A549 (cell line): ENCODE data around the gene BAK1. TPM values are rescaled to one million over a fixed set of nuclear protein-coding genes. Genes with fewer than 3 reads are reported as not detected.
"Not testable (repeated sequence)": the region's sequence is repeated elsewhere in the genome, so short reads cannot be mapped to it uniquely, and the experiment has no call there.

ENCODE experiments used
- ATAC-seq, 2 experiments: fragments of 200-7000 bp in 1 of 2; fragments of >200 bp in 1 of 2; cut with Nextera tagmentation in 1 of 2; cut with Tn5 transposase in 1 of 2; 3 replicates each; pipeline versions ENCODE4 v1.8.0 to v1.9.1; 2018 to 2020; ENCODE audit warnings: mild to moderate bottlenecking in 1 of 2, moderate library complexity in 1 of 2
- CTCF ChIA-PET: fragments of 300-600 bp; sonication (Branson Sonifier 250); formaldehyde crosslinking; extraction: SDS; loops from one replicate; lab custom pipeline; 2021; ENCODE audit warnings: antibody characterized with exemption, inconsistent platforms; lab: Yijun Ruan, JAX
- POLR2A ChIA-PET: fragments of 350-600 bp; formaldehyde crosslinking; extraction: SDS; loops from one replicate; lab custom pipeline; 2021; ENCODE audit warnings: antibody characterized with exemption, inconsistent platforms; lab: Yijun Ruan, JAX
- DNase-seq, 2 experiments: peaks; one replicate each; pipeline versions ENCODE4 v3.0.0 to v3.0.0-alpha.2; 2011 to 2016; ENCODE audit warnings: low read depth in 1 of 2, low spot score in 1 of 2
- FAIRE-seq: peaks from 2 replicates; lab custom pipeline; 2011; peaks lifted over from hg19 to GRCh38; lab: Jason Lieb, UNC
- H3K27ac ChIP-seq, 2 experiments: fragments of >200 bp; sonication (Bioruptor Twin); formaldehyde crosslinking; 3 replicates each; pipeline ENCODE4 v1.5.1; 2016 to 2017
- H3K4me1 ChIP-seq: fragments of >200 bp; sonication (Bioruptor Twin); formaldehyde crosslinking; 3 replicates; pipeline ENCODE4 v1.6.1; 2016
- H3K4me2 ChIP-seq: fragments of >200 bp; sonication (Bioruptor Twin); formaldehyde crosslinking; 3 replicates; pipeline ENCODE4 v1.6.1; 2016
- H3K4me3 ChIP-seq: fragments of >200 bp; sonication (Bioruptor Twin); formaldehyde crosslinking; 3 replicates; pipeline ENCODE4 v1.5.1; 2016
- H3K9me3 ChIP-seq: fragments of >200 bp; sonication (Bioruptor Twin); formaldehyde crosslinking; 3 replicates; pipeline ENCODE4 v1.6.1; 2016
- BHLHE40 ChIP-seq: IDR thresholded peaks from 2 replicates; pipeline ENCODE4 v1.6.1; 2012; ENCODE audit warnings: low read depth, low read length, inconsistent platforms
- CBX8 ChIP-seq: fragments of 200-600 bp; sonication (generic); IDR thresholded peaks from 2 replicates; pipeline ENCODE4 v1.6.1; 2016
- CEBPB ChIP-seq, 2 experiments: fragments of >200 bp in 1 of 2; sonication (Bioruptor Twin) in 1 of 2; formaldehyde crosslinking in 1 of 2; IDR thresholded peaks; 2 replicates each; pipeline ENCODE4 v1.6.1; 2012 to 2016
- FOSB ChIP-seq: fragments of 250-450 bp; sonication (Bioruptor Pico); IDR thresholded peaks from 2 replicates; pipeline ENCODE4 v1.5.0; 2020; ENCODE audit warnings: mild to moderate bottlenecking, moderate library complexity
- HDAC2 ChIP-seq: fragments of 200-600 bp; sonication (generic); IDR thresholded peaks from 2 replicates; pipeline ENCODE4 v1.6.1; 2016
- HOXB13 ChIP-seq: fragments of 250-450 bp; sonication (Bioruptor Pico); IDR thresholded peaks from 2 replicates; pipeline ENCODE4 v1.5.0; 2020; ENCODE audit warnings: low read depth, mild to moderate bottlenecking, moderate library complexity
- JUNB ChIP-seq: fragments of >200 bp; sonication (Bioruptor Twin); formaldehyde crosslinking; IDR thresholded peaks from 2 replicates; pipeline ENCODE4 v1.6.1; 2016
- KDM1A ChIP-seq: fragments of 200-600 bp; sonication (generic); IDR thresholded peaks from 2 replicates; pipeline ENCODE4 v1.6.1; 2016; ENCODE audit warnings: low read depth, mild to moderate bottlenecking
- KDM5A ChIP-seq: fragments of 200-600 bp; sonication (generic); IDR thresholded peaks from 2 replicates; pipeline ENCODE4 v1.6.1; 2016; ENCODE audit warnings: antibody characterized with exemption, mild to moderate bottlenecking
- MAFK ChIP-seq: fragments of 450-650 bp; IDR thresholded peaks from 2 replicates; pipeline ENCODE4 v1.6.1; 2014; ENCODE audit not compliant: partially characterized antibody
- MYC ChIP-seq: IDR thresholded peaks from 2 replicates; pipeline ENCODE4 v1.6.1; 2012; ENCODE audit warnings: mild to moderate bottlenecking, inconsistent platforms, low read length, improper control_type of control experiment, borderline replicate concordance
- NR3C1 ChIP-seq: fragments of >200 bp; sonication (Bioruptor Twin); formaldehyde crosslinking; IDR thresholded peaks from 3 replicates; pipeline ENCODE4 v1.6.1; 2017
- PHF8 ChIP-seq: fragments of 200-600 bp; sonication (generic); IDR thresholded peaks from 2 replicates; pipeline ENCODE4 v1.6.1; 2016; ENCODE audit warnings: low read depth, mild to moderate bottlenecking, antibody characterized with exemption, moderate library complexity, borderline replicate concordance
- POLR2A ChIP-seq: IDR thresholded peaks from 2 replicates; pipeline ENCODE4 v1.6.1; 2012; ENCODE audit warnings: mild to moderate bottlenecking, low read length
- POLR2AphosphoS2 ChIP-seq: conservative IDR thresholded peaks from 2 replicates; pipeline ENCODE4 v1.6.1; 2012; ENCODE audit warnings: low read length, improper control_type of control experiment, inconsistent platforms
- RAD21 ChIP-seq, 2 experiments: fragments of >200 bp in 1 of 2; sonication (Bioruptor Twin) in 1 of 2; formaldehyde crosslinking in 1 of 2; IDR thresholded peaks in 1 of 2; conservative IDR thresholded peaks in 1 of 2; 2 replicates in 1 of 2; 3 replicates in 1 of 2; pipeline ENCODE4 v1.6.1; 2012 to 2018; ENCODE audit warnings: inconsistent platforms in 1 of 2
- RFX5 ChIP-seq: fragments of 450-650 bp; IDR thresholded peaks from 2 replicates; pipeline ENCODE4 v1.7.1; 2014; ENCODE audit warnings: antibody characterized with exemption, mild to moderate bottlenecking, moderate library complexity
- ZFP36 ChIP-seq: fragments of 450-650 bp; IDR thresholded peaks from 2 replicates; pipeline ENCODE4 v1.6.1; 2014; ENCODE audit warnings: borderline replicate concordance; ENCODE audit not compliant: partially characterized antibody
- ZNF302 ChIP-seq: fragments of 250-450 bp; sonication (Bioruptor Pico); IDR thresholded peaks from 2 replicates; pipeline ENCODE4 v1.9.0; 2021; ENCODE audit warnings: inconsistent platforms, mild to moderate bottlenecking, moderate library complexity
- WGBS: methylation state at CpG from one replicate; pipeline ENCODE4 v1.1.6; 2017; ENCODE audit errors: missing lambda C conversion rate; 5-methylcytosine and 5-hydroxymethylcytosine counted together
- polyA plus RNA-seq, 4 experiments: library from polyadenylated mRNA; depleted of rRNA in 3 of 4; stranded (reverse); fragments of >200 nt; fragmentation: RNase III in 1 of 4; extraction: RNeasy Plus Mini Kit Qiagen cat#74134 plus additional on column Dnase treatment in 1 of 4; gene quantifications; 2 replicates in 3 of 4; 3 replicates in 1 of 4; pipeline ENCODE4 v1.2.3, GENCODE V29; 2011 to 2017
- TF ChIP-seq, protein P1 (sequence below): fragments of 450-650 bp; IDR thresholded peaks from 2 replicates; pipeline ENCODE4 v1.6.1; 2014; ENCODE audit warnings: antibody characterized with exemption
- TF ChIP-seq, protein P2 (sequence below): fragments of >200 bp; sonication (Bioruptor Twin); formaldehyde crosslinking; IDR thresholded peaks from 3 replicates; pipeline ENCODE4 v1.6.1; 2016

The BAK1 gene
- polyA plus RNA-seq, 2 of the 4 experiments (the other 2 are of a cell fraction): 11.9 to 19.0 TPM

DNA sequence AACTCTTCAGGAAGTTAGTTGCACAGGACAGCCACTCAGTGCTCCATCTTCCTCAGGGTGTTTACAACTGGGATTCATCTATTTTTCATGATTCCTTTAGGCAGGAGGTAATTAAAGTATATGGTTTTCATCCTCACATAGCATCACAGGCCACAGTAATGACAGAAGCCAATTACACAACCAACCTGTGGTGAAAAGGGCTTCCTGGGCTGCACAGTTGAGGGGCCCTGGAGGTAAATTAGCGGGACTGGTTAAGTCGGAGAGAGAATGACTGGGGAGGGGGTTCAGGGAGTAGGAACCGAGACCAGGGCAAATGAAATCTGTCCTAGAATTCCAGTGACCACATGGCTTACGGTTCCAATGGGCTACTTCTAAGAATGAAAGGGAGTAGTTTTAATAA lies 37.0 kb downstream of the BAK1 start:
- no peak for FAIRE-seq
- no peak overlapping the region for H3K4me2 ChIP-seq
- ChIA-PET CTCF (no interaction called here), POLR2A (no interaction called here)
- no peak for ATAC-seq
- TF ChIP-seq MAFK (no peak), ZFP36 (no peak), HOXB13 (no peak), KDM5A (no peak), NR3C1 (no peak)
- no peak overlapping the region for H3K4me3 ChIP-seq
- no peaks in the 10 kb centered on the region for H3K4me1 ChIP-seq
- no peaks in the 10 kb centered on the region for H3K9me3 ChIP-seq
- 85% methylated on average over 4 of the region's 4 CpGs for WGBS
- no peak for DNase-seq
- no peak overlapping the region for H3K27ac ChIP-seq

DNA sequence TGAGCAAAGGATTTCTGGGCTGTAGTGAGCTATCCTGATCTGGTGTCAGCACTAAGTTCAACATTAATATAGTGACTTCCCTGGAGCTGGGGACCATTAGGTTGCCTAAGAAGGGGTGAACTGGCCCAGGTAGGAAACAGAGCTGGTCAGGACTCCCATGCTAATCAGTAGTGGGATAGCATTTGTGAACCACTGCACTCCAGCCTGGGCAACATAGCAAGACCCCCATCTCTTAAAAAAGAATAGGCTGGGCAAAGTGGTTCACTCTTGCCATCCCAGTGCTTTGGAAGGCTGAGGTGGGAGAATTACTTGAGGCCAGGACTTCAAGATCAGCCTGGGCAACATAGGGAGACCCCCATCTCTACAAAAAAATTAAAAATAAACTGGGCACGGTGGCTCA lies 39.3 kb downstream of the BAK1 start:
- Histone ChIP-seq H3K4me1 (no peaks in the 10 kb centered on the region), H3K4me3 (no peak overlapping the region), H3K27ac (no peak overlapping the region), H3K9me3 (no peaks in the 10 kb centered on the region)
- 73% methylated on average over 1 of the region's 1 CpG for WGBS
- no peak for FAIRE-seq
- ChIA-PET CTCF (interaction anchor here (1.3 kb wide), 1 partner anchor 115 kb away, joined by 3 read pairs; no protein-coding TSS in a partner anchor), POLR2A (no interaction called here)
- no peak for DNase-seq
- no peak for ATAC-seq
- TF ChIP-seq HDAC2: no peak
- no peak for TF ChIP-seq FOSB
- TF ChIP-seq, protein P1, sequence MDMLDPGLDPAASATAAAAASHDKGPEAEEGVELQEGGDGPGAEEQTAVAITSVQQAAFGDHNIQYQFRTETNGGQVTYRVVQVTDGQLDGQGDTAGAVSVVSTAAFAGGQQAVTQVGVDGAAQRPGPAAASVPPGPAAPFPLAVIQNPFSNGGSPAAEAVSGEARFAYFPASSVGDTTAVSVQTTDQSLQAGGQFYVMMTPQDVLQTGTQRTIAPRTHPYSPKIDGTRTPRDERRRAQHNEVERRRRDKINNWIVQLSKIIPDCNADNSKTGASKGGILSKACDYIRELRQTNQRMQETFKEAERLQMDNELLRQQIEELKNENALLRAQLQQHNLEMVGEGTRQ: no peak
- no peak for TF ChIP-seq MAFK
- TF ChIP-seq, all 56 proteins: peak for 0
- H3K4me2 ChIP-seq: no peak overlapping the region

DNA sequence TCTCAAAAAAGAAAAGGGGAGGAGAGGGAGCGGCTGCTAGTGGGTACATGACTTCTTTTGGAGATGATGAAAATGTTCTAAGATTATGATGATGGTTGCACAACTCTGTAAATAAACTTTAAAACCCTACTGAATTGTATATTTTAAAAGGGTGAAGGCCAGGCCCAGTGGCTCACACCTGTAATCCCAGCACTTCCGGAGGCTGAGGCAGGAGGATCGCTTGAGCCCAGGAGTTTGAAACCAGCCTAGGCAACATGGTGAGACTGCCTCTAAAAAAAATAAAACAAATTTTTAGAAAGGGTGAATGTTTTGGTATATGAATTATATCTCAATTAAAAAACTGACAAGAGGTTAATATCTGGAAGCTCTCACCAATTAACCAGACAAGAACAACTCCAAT lies 45.4 kb downstream of the BAK1 start:
- FAIRE-seq (no peak), DNase-seq (no peak), ATAC-seq (no peak)
- H3K27ac ChIP-seq: no peak overlapping the region
- CTCF ChIA-PET: no interaction called here
- POLR2A ChIA-PET: no interaction called here
- H3K4me1 ChIP-seq: no peaks in the 10 kb centered on the region
- TF ChIP-seq POLR2AphosphoS2 (no peak), ZFP36 (no peak), CBX8 (no peak), POLR2A (no peak), RFX5 (no peak), CEBPB (IDR thresholded peaks at IDR 0.05) (no peak), JUNB (no peak), RAD21 (conservative IDR thresholded peaks at IDR 0.05 in 1 of 2, IDR thresholded peaks at IDR 0.05 in 1 of 2) (no peak), PHF8 (no peak), HOXB13 (no peak), HDAC2 (no peak), KDM1A (no peak), BHLHE40 (no peak), FOSB (no peak), ZNF302 (CRISPR knock-in tag) (no peak), MYC (no peak)
- TF ChIP-seq, protein P2, sequence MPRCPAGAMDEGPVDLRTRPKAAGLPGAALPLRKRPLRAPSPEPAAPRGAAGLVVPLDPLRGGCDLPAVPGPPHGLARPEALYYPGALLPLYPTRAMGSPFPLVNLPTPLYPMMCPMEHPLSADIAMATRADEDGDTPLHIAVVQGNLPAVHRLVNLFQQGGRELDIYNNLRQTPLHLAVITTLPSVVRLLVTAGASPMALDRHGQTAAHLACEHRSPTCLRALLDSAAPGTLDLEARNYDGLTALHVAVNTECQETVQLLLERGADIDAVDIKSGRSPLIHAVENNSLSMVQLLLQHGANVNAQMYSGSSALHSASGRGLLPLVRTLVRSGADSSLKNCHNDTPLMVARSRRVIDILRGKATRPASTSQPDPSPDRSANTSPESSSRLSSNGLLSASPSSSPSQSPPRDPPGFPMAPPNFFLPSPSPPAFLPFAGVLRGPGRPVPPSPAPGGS: no peak
- no peak overlapping the region for H3K4me2 ChIP-seq
- WGBS: 83% methylated on average over 3 of the region's 3 CpGs
- H3K9me3 ChIP-seq: no peaks in the 10 kb centered on the region
- H3K4me3 ChIP-seq: no peak overlapping the region

DNA sequence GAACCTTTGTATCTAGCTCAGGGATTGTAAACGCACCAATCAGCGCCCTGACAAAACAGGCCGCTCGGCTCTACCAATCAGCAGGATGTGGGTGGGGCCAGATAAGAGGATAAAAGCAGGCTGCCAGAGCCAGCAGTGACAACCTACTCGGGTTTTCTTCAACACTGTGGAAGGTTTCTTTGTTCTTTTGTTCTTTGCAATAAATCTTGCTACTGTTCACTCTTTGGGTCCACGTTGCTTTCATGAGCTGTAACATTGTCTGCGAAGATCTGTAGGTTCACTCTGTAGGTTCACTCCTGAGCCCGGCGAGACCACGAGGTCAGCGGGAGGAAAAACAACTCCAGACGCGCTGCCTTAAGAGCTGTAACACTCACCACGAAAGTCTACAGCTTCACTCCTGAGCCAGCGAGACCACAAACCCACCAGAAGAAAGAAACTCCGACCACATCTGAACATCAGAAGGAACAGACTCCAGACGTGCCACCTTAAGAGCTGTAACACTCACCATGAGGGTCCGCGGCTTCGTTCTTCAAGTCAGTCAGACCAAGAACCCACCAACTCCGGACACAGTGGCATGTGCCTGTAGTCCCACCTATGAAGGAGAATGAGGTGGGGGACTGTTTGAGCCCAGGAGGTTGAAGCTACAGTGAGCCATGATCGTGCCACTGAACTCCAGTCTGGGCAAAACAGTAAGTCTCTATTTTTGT lies 46.8 kb downstream of the BAK1 start:
- DNase-seq, H3K4me1 ChIP-seq, H3K27ac ChIP-seq, H3K9me3 ChIP-seq, H3K4me3 ChIP-seq, FAIRE-seq, ATAC-seq, H3K4me2 ChIP-seq, POLR2A ChIA-PET: not testable (repeated sequence)
- 85% methylated on average over 22 of the region's 22 CpGs for WGBS
- CTCF ChIA-PET: interaction anchor here (1.4 kb wide), 1 partner anchor 11 kb away, joined by 3 read pairs; no protein-coding TSS in a partner anchor

DNA sequence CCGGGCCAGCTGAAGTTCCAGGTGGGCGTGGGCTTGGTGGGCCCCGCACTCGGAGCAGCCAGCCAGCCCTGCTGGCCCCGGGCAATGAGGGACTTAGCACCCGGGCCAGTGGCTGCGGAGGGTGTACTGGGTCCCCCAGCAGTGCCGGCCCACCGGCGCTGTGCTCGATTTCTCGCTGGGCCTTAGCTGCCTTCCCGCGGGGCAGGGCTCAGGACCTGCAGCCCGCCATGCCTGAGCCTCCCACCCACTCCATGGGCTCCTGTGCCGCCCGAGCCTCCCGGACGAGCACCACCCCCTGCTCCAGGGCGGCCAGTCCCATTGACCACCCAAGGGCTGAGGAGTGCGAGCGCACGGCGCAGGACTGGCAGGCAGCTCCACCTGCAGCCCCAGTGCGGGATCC lies 47.6 kb downstream of the BAK1 start:
- H3K4me2 ChIP-seq, H3K27ac ChIP-seq, CTCF ChIA-PET, H3K9me3 ChIP-seq, POLR2A ChIA-PET, H3K4me1 ChIP-seq, ATAC-seq, FAIRE-seq, H3K4me3 ChIP-seq, DNase-seq: not testable (repeated sequence)
- no CpG with 5 or more reads among the region's 25 CpGs for WGBS

DNA sequence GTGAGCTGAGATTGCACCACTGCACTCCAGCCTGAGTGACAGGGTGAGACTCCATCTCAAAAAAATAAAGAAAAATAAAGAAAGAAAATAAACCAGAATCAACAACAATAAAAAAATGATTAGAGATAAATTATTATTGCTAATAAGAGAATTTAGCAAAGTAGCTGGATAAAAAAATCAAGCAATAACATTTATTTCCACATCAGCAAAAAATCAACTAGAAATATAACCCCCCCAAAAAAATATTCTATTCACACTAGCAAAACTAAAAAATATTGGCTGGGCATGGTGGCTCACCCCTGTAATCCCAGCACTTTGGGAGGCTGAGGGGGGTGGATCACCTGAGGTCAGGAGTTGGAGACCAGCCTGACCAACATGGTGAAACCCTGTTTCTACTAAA lies 49.5 kb downstream of the BAK1 start:
- POLR2A ChIA-PET, H3K9me3 ChIP-seq, H3K4me3 ChIP-seq, H3K27ac ChIP-seq, ATAC-seq, H3K4me2 ChIP-seq, H3K4me1 ChIP-seq, DNase-seq, FAIRE-seq: not testable (repeated sequence)
- CTCF ChIA-PET: interaction anchor here (0.6 kb wide), 2 partner anchors 530 to 585 kb away, joined by 3 read pairs; no protein-coding TSS in a partner anchor
